RWPE1 (cell line): Measurements from ENCODE around the gene ARHGAP30.
A peak's percentile ranks its signal among the peaks of the same experiment; 100 is the strongest.

ENCODE experiments used
- CTCF ChIA-PET: fragments of 350-600 bp; sonication (Branson Sonifier 250); formaldehyde crosslinking; extraction: SDS; loops from one replicate; lab custom pipeline; 2021; lab: Yijun Ruan, JAX
- POLR2A ChIA-PET: fragments of 400-600 bp; formaldehyde crosslinking; extraction: SDS; loops from one replicate; lab custom pipeline; 2020; ENCODE audit warnings: antibody characterized with exemption; ENCODE audit not compliant: low non-redundant PET; lab: Yijun Ruan, JAX
- DNase-seq: peaks from one replicate; pipeline ENCODE4 v3.0.0; 2012; ENCODE audit warnings: low spot score
- H3K27ac ChIP-seq: fragments of 450-650 bp; 2 replicates; pipeline ENCODE4 v1.5.1; 2017
- TF ChIP-seq, protein P1 (sequence below): fragments of 450-650 bp; conservative IDR thresholded peaks from 2 replicates; pipeline ENCODE4 v1.5.1; 2017; ENCODE audit warnings: low read depth, mild to moderate bottlenecking

ARHGAP30 gene

GRCh38 chr1:161047436-161048420 is 22.0 kb downstream of the ARHGAP30 start:
- TF ChIP-seq, protein P1, sequence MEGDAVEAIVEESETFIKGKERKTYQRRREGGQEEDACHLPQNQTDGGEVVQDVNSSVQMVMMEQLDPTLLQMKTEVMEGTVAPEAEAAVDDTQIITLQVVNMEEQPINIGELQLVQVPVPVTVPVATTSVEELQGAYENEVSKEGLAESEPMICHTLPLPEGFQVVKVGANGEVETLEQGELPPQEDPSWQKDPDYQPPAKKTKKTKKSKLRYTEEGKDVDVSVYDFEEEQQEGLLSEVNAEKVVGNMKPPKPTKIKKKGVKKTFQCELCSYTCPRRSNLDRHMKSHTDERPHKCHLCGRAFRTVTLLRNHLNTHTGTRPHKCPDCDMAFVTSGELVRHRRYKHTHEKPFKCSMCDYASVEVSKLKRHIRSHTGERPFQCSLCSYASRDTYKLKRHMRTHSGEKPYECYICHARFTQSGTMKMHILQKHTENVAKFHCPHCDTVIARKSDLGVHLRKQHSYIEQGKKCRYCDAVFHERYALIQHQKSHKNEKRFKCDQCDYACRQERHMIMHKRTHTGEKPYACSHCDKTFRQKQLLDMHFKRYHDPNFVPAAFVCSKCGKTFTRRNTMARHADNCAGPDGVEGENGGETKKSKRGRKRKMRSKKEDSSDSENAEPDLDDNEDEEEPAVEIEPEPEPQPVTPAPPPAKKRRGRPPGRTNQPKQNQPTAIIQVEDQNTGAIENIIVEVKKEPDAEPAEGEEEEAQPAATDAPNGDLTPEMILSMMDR = no peak
- ChIA-PET POLR2A (no interaction called here), CTCF (interaction anchor here (0.6 to 0.8 kb wide), 3 partner anchors 50 to 106 kb away, joined by 3 to 4 read pairs (median 4); no protein-coding TSS in a partner anchor)
- no peak overlapping the region for H3K27ac ChIP-seq
- no peak for DNase-seq

GRCh38 chr1:161046605-161047228 is 23.0 kb downstream of the ARHGAP30 start:
- H3K27ac ChIP-seq = no peak overlapping the region
- ChIA-PET POLR2A (no interaction called here), CTCF (interaction anchor here (0.6 to 3.1 kb wide), 7 partner anchors 27 to 105 kb away, joined by 3 to 12 read pairs (median 4); partner anchors contain the start of gene KLHDC9)
- TF ChIP-seq, protein P1 = no peak
- no peak for DNase-seq

DNA sequence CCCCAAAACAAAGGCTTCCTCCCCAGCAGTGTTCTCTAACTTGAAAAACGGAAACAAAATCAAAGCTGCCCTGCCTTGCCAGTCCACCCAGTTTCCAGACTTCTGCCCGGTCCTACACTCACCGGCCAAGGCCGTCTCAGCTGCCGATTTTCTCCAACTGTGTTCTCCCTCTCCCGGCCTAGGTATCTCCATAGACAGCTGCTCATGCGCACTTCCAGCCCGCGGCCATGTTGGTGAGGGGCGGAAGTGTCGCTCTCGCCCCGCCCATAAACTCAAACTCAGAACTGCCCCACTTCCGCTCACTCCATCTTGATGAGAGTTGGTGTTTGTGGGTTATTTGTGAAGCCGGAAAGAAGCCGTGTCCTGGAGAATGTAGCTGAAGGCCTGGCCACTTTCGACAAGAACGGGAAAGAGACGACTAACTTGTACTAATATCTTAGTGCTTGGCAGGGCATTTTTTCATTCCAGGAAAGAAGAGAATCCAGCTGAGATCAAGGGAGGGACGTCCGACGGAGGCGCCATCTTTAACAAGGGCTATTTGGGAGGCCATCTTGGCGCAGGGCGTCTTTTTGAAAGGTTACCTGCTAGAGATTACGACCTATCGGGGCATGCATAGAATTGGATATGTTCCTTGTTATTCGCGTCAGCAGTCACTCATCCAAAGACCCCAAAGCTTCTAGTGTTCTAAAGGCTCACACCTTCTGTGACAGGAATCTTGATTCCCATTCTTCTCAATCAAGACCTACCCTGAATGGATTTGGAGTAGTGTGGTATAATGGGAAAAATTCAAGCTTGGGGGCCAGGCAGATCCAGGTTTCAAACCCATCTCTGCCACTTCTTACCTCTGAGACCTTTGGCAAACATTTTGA is 23.7 kb downstream of the ARHGAP30 start, which contains the start of gene USF1:
Gene USF1 (minus strand): TSS at position 242 of the 869 bp plus-strand sequence. CDS start 2,702 bp downstream, outside the sequence.
- CTCF ChIA-PET = interaction anchor here (0.6 to 3.1 kb wide), 8 partner anchors 27 to 69 kb away, joined by 3 to 12 read pairs (median 4); partner anchors contain the start of gene KLHDC9
- H3K27ac ChIP-seq = peak within 1 kb of the TSS; percentile 91
- TF ChIP-seq, protein P1 = no peak
- POLR2A ChIA-PET = interaction anchor here (1.0 to 2.1 kb wide), 2 partner anchors 25 to 43 kb away, joined by 3 to 9 read pairs; partner anchors contain the start of gene F11R
- DNase-seq = peak; percentile 93

DNA sequence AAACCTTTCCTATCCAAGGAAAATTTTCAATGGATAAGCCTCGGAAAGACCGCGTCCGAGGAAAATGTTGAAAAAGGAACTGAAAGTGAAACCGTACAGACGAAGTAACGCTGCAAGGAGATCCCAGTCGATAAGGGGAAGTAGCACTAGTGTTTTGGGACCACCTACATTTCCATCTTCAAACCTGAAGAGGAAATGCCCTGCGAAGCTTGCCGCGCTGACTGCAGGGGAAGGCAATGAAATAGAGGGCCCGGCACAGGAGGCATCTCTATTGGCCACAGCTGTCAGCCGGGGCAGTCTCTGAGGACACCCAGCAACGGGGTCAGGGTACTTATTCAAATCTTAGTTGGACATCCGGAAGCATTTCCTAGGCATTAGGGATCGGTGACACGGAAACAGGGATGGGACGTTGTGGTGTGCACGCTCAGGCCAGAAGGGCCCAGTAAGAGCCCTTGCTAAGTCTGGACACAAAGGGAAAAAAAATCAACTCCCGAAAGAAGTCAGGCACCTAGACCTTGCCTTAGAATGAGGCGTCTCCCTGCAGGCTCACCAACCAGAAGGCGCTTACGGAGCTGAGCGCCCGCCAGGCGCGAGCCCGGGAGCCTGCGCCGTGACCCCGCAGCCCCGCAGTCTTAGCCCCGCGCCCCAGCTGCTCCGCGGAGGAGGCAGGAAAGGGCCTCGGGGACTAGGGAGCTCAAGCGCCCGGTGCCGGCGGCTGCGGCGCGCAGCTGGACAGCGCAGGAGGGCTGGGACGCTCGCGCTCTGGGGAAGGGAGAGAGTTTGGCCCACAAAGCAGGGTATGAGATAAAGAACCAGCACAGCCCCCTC is 24.6 kb downstream of the ARHGAP30 start:
- peak; percentile 65 for DNase-seq
- TF ChIP-seq, protein P1 = no peak
- POLR2A ChIA-PET = interaction anchor here (0.7 to 2.1 kb wide), 3 partner anchors 24 to 43 kb away, joined by 3 to 9 read pairs (median 5); partner anchors contain the start of gene F11R
- peak overlapping the region; percentile 91 for H3K27ac ChIP-seq
- CTCF ChIA-PET = interaction anchor here (0.6 to 3.1 kb wide), 7 partner anchors 28 to 65 kb away, joined by 3 to 12 read pairs (median 4); partner anchors contain the start of gene KLHDC9

GRCh38 chr1:161044535-161044907 is 25.2 kb downstream of the ARHGAP30 start:
- POLR2A ChIA-PET = interaction anchor here (0.7 to 2.1 kb wide), 2 partner anchors 24 to 31 kb away, joined by 5 to 9 read pairs; partner anchors contain the start of gene F11R
- peak overlapping the region; percentile 91 for H3K27ac ChIP-seq
- no peak for DNase-seq

More at GRCh38 chr1:161044535-161044907, 25.2 kb downstream of the ARHGAP30 start:
- TF ChIP-seq, protein P1 = no peak
- CTCF ChIA-PET = interaction anchor here (0.9 to 3.1 kb wide), 3 partner anchors 29 to 53 kb away, joined by 4 to 12 read pairs (median 5); partner anchors contain the start of gene KLHDC9
